ENCODE measurements around the gene SLC27A3.

GRCh38 chr1:153794624-153795329 lies 19.6 kb downstream of the SLC27A3 start:
- TF ChIP-seq, protein P1, sequence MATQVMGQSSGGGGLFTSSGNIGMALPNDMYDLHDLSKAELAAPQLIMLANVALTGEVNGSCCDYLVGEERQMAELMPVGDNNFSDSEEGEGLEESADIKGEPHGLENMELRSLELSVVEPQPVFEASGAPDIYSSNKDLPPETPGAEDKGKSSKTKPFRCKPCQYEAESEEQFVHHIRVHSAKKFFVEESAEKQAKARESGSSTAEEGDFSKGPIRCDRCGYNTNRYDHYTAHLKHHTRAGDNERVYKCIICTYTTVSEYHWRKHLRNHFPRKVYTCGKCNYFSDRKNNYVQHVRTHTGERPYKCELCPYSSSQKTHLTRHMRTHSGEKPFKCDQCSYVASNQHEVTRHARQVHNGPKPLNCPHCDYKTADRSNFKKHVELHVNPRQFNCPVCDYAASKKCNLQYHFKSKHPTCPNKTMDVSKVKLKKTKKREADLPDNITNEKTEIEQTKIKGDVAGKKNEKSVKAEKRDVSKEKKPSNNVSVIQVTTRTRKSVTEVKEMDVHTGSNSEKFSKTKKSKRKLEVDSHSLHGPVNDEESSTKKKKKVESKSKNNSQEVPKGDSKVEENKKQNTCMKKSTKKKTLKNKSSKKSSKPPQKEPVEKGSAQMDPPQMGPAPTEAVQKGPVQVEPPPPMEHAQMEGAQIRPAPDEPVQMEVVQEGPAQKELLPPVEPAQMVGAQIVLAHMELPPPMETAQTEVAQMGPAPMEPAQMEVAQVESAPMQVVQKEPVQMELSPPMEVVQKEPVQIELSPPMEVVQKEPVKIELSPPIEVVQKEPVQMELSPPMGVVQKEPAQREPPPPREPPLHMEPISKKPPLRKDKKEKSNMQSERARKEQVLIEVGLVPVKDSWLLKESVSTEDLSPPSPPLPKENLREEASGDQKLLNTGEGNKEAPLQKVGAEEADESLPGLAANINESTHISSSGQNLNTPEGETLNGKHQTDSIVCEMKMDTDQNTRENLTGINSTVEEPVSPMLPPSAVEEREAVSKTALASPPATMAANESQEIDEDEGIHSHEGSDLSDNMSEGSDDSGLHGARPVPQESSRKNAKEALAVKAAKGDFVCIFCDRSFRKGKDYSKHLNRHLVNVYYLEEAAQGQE (IDR thresholded peaks at IDR 0.05; ENCODE audit: low read depth), result no peak
- TF ChIP-seq TEAD4 (IDR thresholded peaks at IDR 0.05), result no peak
- no peak for TF ChIP-seq RAD21 (IDR thresholded peaks at IDR 0.05; ENCODE audit: low read depth)

Data from Ishikawa (cell line).